K562 (cell line): Measurements from ENCODE around the gene BCL2A1. TPM values are rescaled to one million over a fixed set of nuclear protein-coding genes. Genes with fewer than 3 reads are reported as not detected.

Experiments
- AFF4 ChIP-seq: sonication (generic); formaldehyde crosslinking; IDR thresholded peaks from 2 replicates; pipeline ENCODE4 v1.8.0; 2023; ENCODE audit warnings: mild to moderate bottlenecking, missing genetic modification reagents
- ATF7 ChIP-seq: fragments of 450-650 bp; IDR thresholded peaks from 2 replicates; pipeline ENCODE4 v1.7.1; 2014; ENCODE audit warnings: mild to moderate bottlenecking, moderate library complexity
- CREB3 ChIP-seq: fragments of 450-650 bp; conservative IDR thresholded peaks from 2 replicates; pipeline ENCODE4 v1.6.1; 2016; ENCODE audit warnings: missing genetic modification characterization, low read depth, mild to moderate bottlenecking, missing compliant biosample characterization, moderate library complexity
- EP400 ChIP-seq: fragments of 450-650 bp; IDR thresholded peaks from 2 replicates; pipeline ENCODE4 v1.6.1; 2017; ENCODE audit warnings: antibody characterized with exemption, mild to moderate bottlenecking, moderate library complexity
- ETV6 ChIP-seq, 3 experiments: fragments of 150-350 bp in 1 of 3; sonication (generic) in 1 of 3; formaldehyde crosslinking in 1 of 3; IDR thresholded peaks; 2 replicates each; pipeline versions ENCODE4 v1.6.1 to v1.8.0; 2014 to 2022; ENCODE audit warnings: borderline replicate concordance in 2 of 3, low read depth in 2 of 3, antibody characterized with exemption in 1 of 3, low read length in 1 of 3, mild to moderate bottlenecking in 1 of 3, missing genetic modification reagents in 1 of 3
- GTF2A2 ChIP-seq: IDR thresholded peaks from 2 replicates; pipeline ENCODE4 v1.6.1; 2016; ENCODE audit warnings: mild to moderate bottlenecking, missing genetic modification characterization, missing compliant biosample characterization
- GTF2E2 ChIP-seq: fragments of 200-800 bp; sonication (Bioruptor generic); IDR thresholded peaks from 2 replicates; pipeline ENCODE4 v1.6.1; 2016; ENCODE audit warnings: missing genetic modification characterization, missing compliant biosample characterization
- KDM1A ChIP-seq, 2 experiments: fragments of 450-650 bp; IDR thresholded peaks; 2 replicates each; pipeline ENCODE4 v1.6.1; 2016; ENCODE audit warnings: mild to moderate bottlenecking in 2 of 2
- NELFE ChIP-seq: IDR thresholded peaks from 2 replicates; pipeline ENCODE4 v1.6.1; 2011; ENCODE audit warnings: mild to moderate bottlenecking; ENCODE audit not compliant: insufficient read depth, insufficient read length
- PHB ChIP-seq: fragments of 250-450 bp; sonication (Bioruptor Pico); IDR thresholded peaks from 2 replicates; pipeline ENCODE4 v1.5.0; 2021
- POLR2AphosphoS2 ChIP-seq: IDR thresholded peaks from 2 replicates; pipeline ENCODE4 v1.6.1; 2012; ENCODE audit warnings: low read length, improper control_type of control experiment
- SP1 ChIP-seq: sonication (generic); formaldehyde crosslinking; IDR thresholded peaks from 2 replicates; pipeline ENCODE4 v1.8.1; 2022; ENCODE audit warnings: mild to moderate bottlenecking, missing genetic modification reagents
- TBL1XR1 ChIP-seq, 2 experiments: IDR thresholded peaks; 2 replicates each; pipeline ENCODE4 v1.6.1; 2012; ENCODE audit warnings: improper control_type of control experiment in 2 of 2, low read length in 2 of 2, mild to moderate bottlenecking in 1 of 2
- TCF7L2 ChIP-seq: fragments of 150-350 bp; IDR thresholded peaks from 2 replicates; pipeline ENCODE4 v1.6.1; 2016; ENCODE audit warnings: low read depth, mild to moderate bottlenecking, low read length, moderate library complexity
- TCFL5 ChIP-seq: fragments of 250-450 bp; sonication (Bioruptor Pico); conservative IDR thresholded peaks from 2 replicates; pipeline ENCODE4 v1.6.1; 2021; ENCODE audit warnings: mild to moderate bottlenecking, moderate library complexity, matching md5 sums
- YY1 ChIP-seq, 3 experiments: IDR thresholded peaks; 2 replicates each; pipeline ENCODE4 v1.6.1; 2011; ENCODE audit warnings: low read length in 2 of 3, mild to moderate bottlenecking in 2 of 3, moderate library complexity in 2 of 3, borderline replicate concordance in 1 of 3, control low read depth in 1 of 3, low read depth in 1 of 3; ENCODE audit not compliant: insufficient read depth in 3 of 3, insufficient replicate concordance in 2 of 3, control insufficient read depth in 1 of 3, insufficient read length in 1 of 3; ENCODE audit errors: extremely low read depth in 1 of 3
- ZNF316 ChIP-seq: fragments of 450-650 bp; IDR thresholded peaks from 2 replicates; pipeline ENCODE4 v1.6.1; 2016
- ZNF668 ChIP-seq: fragments of 250-450 bp; sonication (Bioruptor Pico); IDR thresholded peaks from 2 replicates; pipeline ENCODE4 v1.8.0; 2022; ENCODE audit warnings: mild to moderate bottlenecking, inconsistent platforms
- polyA plus RNA-seq, 8 experiments: library from polyadenylated mRNA; depleted of rRNA in 4 of 8; stranded (reverse) in 5 of 8; unstranded in 3 of 8; fragments of >200 nt; fragmentation: Nextera tagmentation in 2 of 8; fragmentation: Illumina TruSeq in 1 of 8; extraction: Ambion mirVana in 2 of 8; extraction: Trizol in 1 of 8; gene quantifications; 2 replicates each; pipeline versions ENCODE4 v1.2.1 to v1.2.3, GENCODE V29; 2011 to 2014; ENCODE audit warnings: inconsistent platforms in 1 of 8, missing spikeins in 1 of 8
- total RNA-seq, 7 experiments: library from RNA; depleted of rRNA in 6 of 7; stranded (reverse); fragments of >200 nt in 6 of 7; fragmentation: Illumina TruSeq in 2 of 7; extraction: Trizol in 2 of 7; gene quantifications; 2 replicates each; pipeline versions ENCODE4 v1.2.1 to v1.2.3, GENCODE V29; 2011 to 2021; ENCODE audit warnings: low replicate concordance in 1 of 7
- TF ChIP-seq, protein P1 (sequence below): fragments of 450-650 bp; IDR thresholded peaks from 2 replicates; pipeline ENCODE4 v1.6.1; 2018; ENCODE audit warnings: mild to moderate bottlenecking, low read depth; ENCODE audit not compliant: partially characterized antibody
- TF ChIP-seq, protein P2 (sequence below): fragments of 450-650 bp; IDR thresholded peaks from 2 replicates; pipeline ENCODE4 v1.6.1; 2016; ENCODE audit warnings: antibody characterized with exemption

BCL2A1 gene
- total and polyA plus RNA-seq, 9 of the 15 experiments (the other 6 are each of a cell fraction or from before 2014, with no cell fraction given): 0.11 to 1.2 (median 0.25) TPM; not detected in 4

DNA sequence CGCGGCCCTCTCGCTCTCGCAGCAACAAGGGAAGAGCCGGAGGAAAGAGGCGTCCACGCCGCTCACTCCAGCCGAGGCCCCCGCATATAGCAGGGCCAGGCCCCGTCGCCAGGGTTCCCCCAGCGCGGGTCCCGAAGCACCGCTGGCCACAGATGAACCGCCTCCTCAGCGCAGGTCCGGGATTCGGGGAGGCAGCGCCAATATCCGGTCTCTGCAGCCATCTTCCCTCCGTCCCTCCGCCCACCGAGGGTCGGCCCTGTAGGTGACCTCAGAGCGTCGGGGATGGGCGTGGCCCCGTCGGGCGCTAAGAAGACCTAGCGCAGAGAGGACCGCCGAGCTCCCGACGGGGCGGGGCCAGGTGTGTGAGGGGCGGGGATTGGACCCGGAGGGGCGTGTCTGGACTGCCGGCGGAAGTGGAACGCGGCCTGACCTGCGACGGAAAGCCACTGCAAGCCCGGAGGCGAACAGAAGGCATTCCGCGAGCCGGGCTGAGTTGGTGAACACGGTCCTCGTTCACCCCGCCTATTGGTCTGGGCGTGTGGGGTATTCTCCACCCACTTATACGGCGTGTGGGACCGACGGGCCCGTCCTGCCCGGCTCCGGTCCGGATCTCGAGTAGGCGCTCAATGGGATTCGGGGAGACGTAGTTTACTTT, 47.4 kb downstream of the BCL2A1 start (continued):
- TF ChIP-seq CREB3 (tag) (no peak), ETV6 (IDR thresholded peaks at IDR 0.05; ENCODE audit: borderline replicate concordance in 1 of 2, low read depth in 2 of 2, low read length in 1 of 2) (no peak), ETV6 (CRISPR knock-in tag; IDR thresholded peaks at IDR 0.05; ENCODE audit: borderline replicate concordance) (no peak), GTF2E2 (tag) (0 out of 2 replicates have a peak, but pooled peaks have one; percentile 21), ZNF668 (no peak), TCF7L2 (no peak), ATF7 (peak; percentile 86), POLR2AphosphoS2 (peak; percentile 24; the same call in 1 of the 2 replicates), KDM1A (IDR thresholded peaks at IDR 0.05) (no peak), TBL1XR1 (IDR thresholded peaks at IDR 0.05; ENCODE audit: low read length in 2 of 2) (peak in 1 of 2 experiments; percentile 27; a peak in 2 of 4 replicates), EP400 (peak; percentile 59), SP1 (CRISPR knock-in tag) (peak; percentile 90), TCFL5 (CRISPR knock-in tag) (no peak), YY1 (IDR thresholded peaks at IDR 0.05; ENCODE audit: borderline replicate concordance in 1 of 3, control insufficient read depth in 1 of 3, extremely low read depth in 1 of 3, insufficient read depth in 3 of 3, insufficient read length in 1 of 3, insufficient replicate concordance in 2 of 3, low read depth in 1 of 3, low read length in 2 of 3) (peak; percentile 56 to 94 (median 85)), GTF2A2 (tag) (no peak), ZNF316 (no peak), NELFE (no peak), AFF4 (CRISPR knock-in tag) (peak; percentile 60; the same call in 1 of the 2 replicates), PHB (CRISPR knock-in tag) (peak; percentile 91; the same call in 1 of the 2 replicates)
- TF ChIP-seq, protein P1, sequence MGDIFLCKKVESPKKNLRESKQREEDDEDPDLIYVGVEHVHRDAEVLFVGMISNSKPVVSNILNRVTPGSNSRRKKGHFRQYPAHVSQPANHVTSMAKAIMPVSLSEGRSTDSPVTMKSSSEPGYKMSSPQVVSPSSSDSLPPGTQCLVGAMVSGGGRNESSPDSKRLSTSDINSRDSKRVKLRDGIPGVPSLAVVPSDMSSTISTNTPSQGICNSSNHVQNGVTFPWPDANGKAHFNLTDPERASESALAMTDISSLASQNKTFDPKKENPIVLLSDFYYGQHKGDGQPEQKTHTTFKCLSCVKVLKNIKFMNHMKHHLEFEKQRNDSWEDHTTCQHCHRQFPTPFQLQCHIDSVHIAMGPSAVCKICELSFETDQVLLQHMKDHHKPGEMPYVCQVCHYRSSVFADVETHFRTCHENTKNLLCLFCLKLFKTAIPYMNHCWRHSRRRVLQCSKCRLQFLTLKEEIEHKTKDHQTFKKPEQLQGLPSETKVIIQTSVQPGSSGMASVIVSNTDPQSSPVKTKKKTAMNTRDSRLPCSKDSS: no peak
- TF ChIP-seq, protein P2, sequence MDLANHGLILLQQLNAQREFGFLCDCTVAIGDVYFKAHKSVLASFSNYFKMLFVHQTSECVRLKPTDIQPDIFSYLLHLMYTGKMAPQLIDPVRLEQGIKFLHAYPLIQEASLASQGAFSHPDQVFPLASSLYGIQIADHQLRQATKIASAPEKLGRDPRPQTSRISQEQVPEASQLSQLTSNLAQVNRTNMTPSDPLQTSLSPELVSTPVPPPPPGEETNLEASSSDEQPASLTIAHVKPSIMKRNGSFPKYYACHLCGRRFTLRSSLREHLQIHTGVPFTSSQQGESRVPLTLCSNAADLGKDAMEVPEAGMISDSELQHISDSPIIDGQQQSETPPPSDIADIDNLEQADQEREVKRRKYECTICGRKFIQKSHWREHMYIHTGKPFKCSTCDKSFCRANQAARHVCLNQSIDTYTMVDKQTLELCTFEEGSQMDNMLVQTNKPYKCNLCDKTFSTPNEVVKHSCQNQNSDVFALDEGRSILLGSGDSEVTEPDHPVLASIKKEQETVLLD: no peak
